Cardiac muscle cell (in vitro differentiated cells and primary cell): ENCODE measurements around the gene DCK. TPM values are rescaled to one million over a fixed set of nuclear protein-coding genes. Genes with fewer than 3 reads are reported as not detected.
"Not testable (repeated sequence)": the region's sequence is repeated elsewhere in the genome, so short reads cannot be mapped to it uniquely, and the experiment has no call there.

Experiments used
- DNase-seq, 2 donors: peaks; one replicate each; pipeline versions ENCODE4 v3.0.0 to v3.0.0-alpha.2; 2010 to 2017; ENCODE audit warnings: low read depth in 1 of 2, low spot score in 1 of 2
- H3K27ac ChIP-seq: fragments of 200-600 bp; sonication (generic); 2 replicates; pipeline ENCODE4 v1.5.1; 2016
- H3K27me3 ChIP-seq: fragments of 200-600 bp; sonication (generic); 2 replicates; pipeline ENCODE4 v1.6.0; 2016; ENCODE audit warnings: control low read depth
- H3K36me3 ChIP-seq: fragments of 200-600 bp; sonication (generic); 2 replicates; pipeline ENCODE4 v1.5.1; 2016; ENCODE audit warnings: control low read depth
- H3K4me1 ChIP-seq: fragments of 200-600 bp; sonication (generic); 2 replicates; pipeline ENCODE4 v1.8.1; 2017; ENCODE audit warnings: low read depth, mild to moderate bottlenecking, mixed run types
- H3K4me3 ChIP-seq: fragments of 200-600 bp; sonication (generic); 2 replicates; pipeline ENCODE4 v1.5.1; 2016; ENCODE audit warnings: mild to moderate bottlenecking
- H3K9me3 ChIP-seq: fragments of 200-600 bp; sonication (generic); 2 replicates; pipeline ENCODE4 v1.5.1; 2017; ENCODE audit warnings: low read depth, mild to moderate bottlenecking, control low read depth
- CTCF ChIP-seq: IDR thresholded peaks from 2 replicates; pipeline ENCODE4 v1.5.1; 2012; ENCODE audit warnings: low read depth, mild to moderate bottlenecking, low read length
- polyA plus RNA-seq: library from polyadenylated mRNA; unstranded; fragments of >200 nt; fragmentation: Nextera tagmentation; extraction: Ambion mirVana; gene quantifications from 2 replicates; pipeline ENCODE4 v1.2.1, GENCODE V29; 2016
- total RNA-seq: library from RNA; depleted of rRNA; stranded (reverse); fragments of >200 nt; gene quantifications from 2 replicates; pipeline ENCODE4 v1.2.3, GENCODE V29; 2016

DCK gene
- total and polyA plus RNA-seq, 2 experiments from 2014 or later = 10.1 to 13.1 TPM

GRCh38 chr4:71026086-71026485, 32.6 kb downstream of the DCK start:
- no peaks in the 10 kb centered on the region for H3K27me3 ChIP-seq
- H3K9me3 ChIP-seq = no peaks in the 10 kb centered on the region
- peaks cover 7% of the 10 kb centered on the region for H3K4me1 ChIP-seq
- DNase-seq = peak; percentile 50 to 73
- H3K4me3 ChIP-seq = no peak overlapping the region
- H3K36me3 ChIP-seq = peaks cover 5% of the 10 kb centered on the region
- TF ChIP-seq CTCF = no peak
- H3K27ac ChIP-seq = no peak overlapping the region

- no peak overlapping the region for H3K27ac ChIP-seq
- H3K4me3 ChIP-seq = no peak overlapping the region
- peaks cover 5% of the 10 kb centered on the region for H3K36me3 ChIP-seq
- peaks cover 7% of the 10 kb centered on the region for H3K4me1 ChIP-seq
- no peaks in the 10 kb centered on the region for H3K9me3 ChIP-seq
- no peak for TF ChIP-seq CTCF
- H3K27me3 ChIP-seq = no peaks in the 10 kb centered on the region
- DNase-seq = no peak
Measured at GRCh38 chr4:71027611-71028010, 34.2 kb downstream of the DCK start.

- no peak for DNase-seq
- Histone ChIP-seq H3K4me1 (peaks cover 7% of the 10 kb centered on the region), H3K4me3 (no peak overlapping the region), H3K27me3 (no peaks in the 10 kb centered on the region), H3K9me3 (no peaks in the 10 kb centered on the region), H3K36me3 (no peaks in the 10 kb centered on the region), H3K27ac (no peak overlapping the region)
- TF ChIP-seq CTCF = no peak
Measured at GRCh38 chr4:71029504-71029903, 36.1 kb downstream of the DCK start.

DNA sequence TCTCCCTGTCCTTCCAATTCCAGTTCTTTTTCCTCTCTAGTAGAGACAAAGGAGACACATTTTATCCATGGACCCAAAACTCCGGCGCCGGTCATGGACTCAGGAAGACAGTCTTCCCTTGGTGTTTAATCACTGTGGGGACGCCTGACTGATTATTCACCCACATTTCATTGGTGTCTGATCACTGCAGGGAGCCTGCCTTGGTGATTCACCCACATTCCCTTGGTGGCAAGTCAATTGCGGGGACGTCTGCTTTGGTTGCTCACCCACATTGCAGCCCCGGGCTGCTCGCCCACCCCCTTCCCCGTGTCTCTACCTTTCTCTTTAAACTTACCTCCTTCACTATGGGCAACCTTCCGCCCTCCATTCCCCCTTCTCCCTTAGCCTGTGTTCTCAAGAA, 38.7 kb downstream of the DCK start:
- not testable (repeated sequence) for H3K27ac ChIP-seq, H3K4me3 ChIP-seq, H3K36me3 ChIP-seq

DNA sequence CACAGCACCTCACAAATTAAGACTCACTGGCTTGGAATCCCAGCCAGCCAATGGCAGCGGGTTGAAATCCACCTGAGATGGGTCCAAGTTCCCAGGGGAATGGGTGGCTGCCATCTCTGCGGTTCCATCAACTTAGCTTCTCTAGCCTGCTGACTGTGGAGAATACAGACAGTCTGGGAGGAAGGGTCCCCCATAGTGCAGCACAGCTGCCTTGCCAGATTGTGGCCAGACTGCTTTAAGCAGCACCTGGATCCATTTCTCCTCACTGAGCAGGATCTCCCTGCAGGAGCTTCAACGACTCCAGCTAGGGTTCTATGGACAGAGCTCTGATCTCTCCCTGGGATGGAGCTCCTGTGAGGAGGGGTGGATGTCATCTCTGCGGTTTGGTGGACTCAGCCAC, 51.8 kb downstream of the DCK start:
- DNase-seq = no peak
- Histone ChIP-seq H3K27ac (no peak overlapping the region), H3K36me3 (no peaks in the 10 kb centered on the region), H3K9me3 (no peaks in the 10 kb centered on the region), H3K4me1 (no peaks in the 10 kb centered on the region), H3K4me3 (no peak overlapping the region), H3K27me3 (no peaks in the 10 kb centered on the region)
- no peak for TF ChIP-seq CTCF

More for the DNA sequence above, 38.7 kb downstream of the DCK start:
- DNase-seq = peak in 1 of 2 donors; percentile 22
- H3K27me3 ChIP-seq, H3K9me3 ChIP-seq, H3K4me1 ChIP-seq: not testable (repeated sequence)

DNA sequence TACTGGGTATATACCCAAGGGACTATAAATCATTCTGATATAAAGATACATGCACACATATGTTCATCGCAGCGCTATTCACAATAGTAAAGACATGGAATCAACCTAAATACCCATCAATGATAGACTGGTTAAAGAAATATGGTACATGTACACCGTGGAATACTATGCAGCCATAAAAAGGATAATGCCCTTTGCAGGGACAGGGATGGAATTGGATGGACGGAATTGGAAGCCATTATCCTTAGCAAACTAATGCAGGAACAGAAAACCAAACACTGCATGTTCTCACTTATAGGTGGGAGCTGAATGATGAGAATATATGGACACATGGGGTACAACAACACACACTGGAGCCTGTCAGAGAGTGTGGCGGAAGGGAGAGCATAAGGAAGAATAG, 55.9 kb downstream of the DCK start:
- Histone ChIP-seq H3K9me3 (no peaks in the 10 kb centered on the region), H3K27me3 (no peaks in the 10 kb centered on the region), H3K27ac (no peak overlapping the region), H3K36me3 (no peaks in the 10 kb centered on the region), H3K4me3 (no peak overlapping the region), H3K4me1 (no peaks in the 10 kb centered on the region)
- no peak for DNase-seq
- no peak for TF ChIP-seq CTCF
